OCI-LY1 (cell line): ENCODE measurements around the gene NFIB.

Experiments used
- H2AFZ ChIP-seq: fragments of 200-600 bp; sonication (generic), shearing (Covaris generic); 2 replicates; pipeline ENCODE4 v1.6.0; 2014; ENCODE audit warnings: antibody characterized with exemption, mild to moderate bottlenecking, low read length
- H3F3A ChIP-seq: fragments of 200-600 bp; sonication (generic), shearing (Covaris generic); 2 replicates; pipeline ENCODE4 v1.6.0; 2014; ENCODE audit warnings: mild to moderate bottlenecking, antibody characterized with exemption, low read length, moderate library complexity; ENCODE audit not compliant: insufficient read depth
- H3K27ac ChIP-seq: fragments of 200-600 bp; sonication (generic); 2 replicates; pipeline ENCODE4 v1.5.1; 2014; ENCODE audit warnings: low read length, mixed run types, mild to moderate bottlenecking, low read depth; ENCODE audit not compliant: poor library complexity, severe bottlenecking
- H3K27me3 ChIP-seq: fragments of 200-600 bp; sonication (generic); 2 replicates; pipeline ENCODE4 v1.6.0; 2014; ENCODE audit warnings: antibody characterized with exemption, mild to moderate bottlenecking, low read length, moderate library complexity; ENCODE audit not compliant: insufficient read depth
- H3K36me3 ChIP-seq: fragments of 200-600 bp; sonication (generic); 2 replicates; pipeline ENCODE4 v1.6.1; 2014; ENCODE audit warnings: mild to moderate bottlenecking, antibody characterized with exemption, low read length, moderate library complexity, mixed read lengths; ENCODE audit not compliant: insufficient read depth
- H3K4me1 ChIP-seq: fragments of 200-600 bp; sonication (generic); 2 replicates; pipeline ENCODE4 v1.5.1; 2014; ENCODE audit warnings: mild to moderate bottlenecking, low read length, moderate library complexity; ENCODE audit not compliant: insufficient read depth, severe bottlenecking
- H3K4me2 ChIP-seq: fragments of 200-600 bp; sonication (generic), shearing (Covaris generic); 2 replicates; pipeline ENCODE4 v1.6.1; 2014; ENCODE audit warnings: low read length
- H3K4me3 ChIP-seq: fragments of 200-600 bp; sonication (generic); 2 replicates; pipeline ENCODE4 v1.5.1; 2014; ENCODE audit warnings: low read length, low read depth, mild to moderate bottlenecking, mixed read lengths; ENCODE audit not compliant: poor library complexity, severe bottlenecking
- H3K79me2 ChIP-seq: fragments of 200-600 bp; shearing (Covaris generic); 2 replicates; pipeline ENCODE4 v1.6.1; 2016; ENCODE audit warnings: mixed run types, low read length, mixed read lengths; ENCODE audit not compliant: insufficient read depth
- H3K9ac ChIP-seq: fragments of 200-600 bp; sonication (generic), shearing (Covaris generic); 2 replicates; pipeline ENCODE4 v1.6.1; 2014; ENCODE audit warnings: mild to moderate bottlenecking, low read length, mixed read lengths
- H3K9me2 ChIP-seq: fragments of 200-600 bp; sonication (generic), shearing (Covaris generic); 2 replicates; pipeline ENCODE4 v1.6.1; 2014; ENCODE audit warnings: low read depth, mild to moderate bottlenecking, low read length, mixed read lengths
- H3K9me3 ChIP-seq: fragments of 200-600 bp; shearing (Covaris generic); 2 replicates; pipeline ENCODE4 v1.6.1; 2014; ENCODE audit warnings: low read length, mixed read lengths
- H4K20me1 ChIP-seq: fragments of 200-600 bp; sonication (generic), shearing (Covaris generic); 2 replicates; pipeline ENCODE4 v1.6.0; 2016; ENCODE audit warnings: mild to moderate bottlenecking, low read length; ENCODE audit not compliant: insufficient read depth
- EZH2 ChIP-seq: fragments of 200-600 bp; sonication (generic), shearing (Covaris generic); IDR thresholded peaks from 2 replicates; pipeline ENCODE4 v1.8.0; 2017; ENCODE audit warnings: borderline replicate concordance, mixed run types, mild to moderate bottlenecking, antibody characterized with exemption, low read length, moderate library complexity, mixed read lengths
- TF ChIP-seq, protein P1 (sequence below): fragments of 200-600 bp; sonication (generic), shearing (Covaris generic); IDR thresholded peaks from 2 replicates; pipeline ENCODE4 v1.5.1; 2017; ENCODE audit warnings: mild to moderate bottlenecking, antibody characterized with exemption, low read length, moderate library complexity, mixed read lengths

Gene NFIB

GRCh38 chr9:14051419-14051818 lies 262.5 kb downstream of the NFIB start:
- H3K79me2 ChIP-seq = no peaks in the 10 kb centered on the region
- H4K20me1 ChIP-seq = no peaks in the 10 kb centered on the region
- H3K9ac ChIP-seq = no peak overlapping the region
- no peaks in the 10 kb centered on the region for H3K36me3 ChIP-seq
- H3K4me2 ChIP-seq = no peak overlapping the region
- H3F3A ChIP-seq = no peaks in the 10 kb centered on the region
- H3K9me2 ChIP-seq = no peaks in the 10 kb centered on the region
- no peaks in the 10 kb centered on the region for H3K4me1 ChIP-seq
- H3K27me3 ChIP-seq = no peaks in the 10 kb centered on the region
- no peak overlapping the region for H2AFZ ChIP-seq
- no peak for TF ChIP-seq EZH2
- TF ChIP-seq, protein P1, sequence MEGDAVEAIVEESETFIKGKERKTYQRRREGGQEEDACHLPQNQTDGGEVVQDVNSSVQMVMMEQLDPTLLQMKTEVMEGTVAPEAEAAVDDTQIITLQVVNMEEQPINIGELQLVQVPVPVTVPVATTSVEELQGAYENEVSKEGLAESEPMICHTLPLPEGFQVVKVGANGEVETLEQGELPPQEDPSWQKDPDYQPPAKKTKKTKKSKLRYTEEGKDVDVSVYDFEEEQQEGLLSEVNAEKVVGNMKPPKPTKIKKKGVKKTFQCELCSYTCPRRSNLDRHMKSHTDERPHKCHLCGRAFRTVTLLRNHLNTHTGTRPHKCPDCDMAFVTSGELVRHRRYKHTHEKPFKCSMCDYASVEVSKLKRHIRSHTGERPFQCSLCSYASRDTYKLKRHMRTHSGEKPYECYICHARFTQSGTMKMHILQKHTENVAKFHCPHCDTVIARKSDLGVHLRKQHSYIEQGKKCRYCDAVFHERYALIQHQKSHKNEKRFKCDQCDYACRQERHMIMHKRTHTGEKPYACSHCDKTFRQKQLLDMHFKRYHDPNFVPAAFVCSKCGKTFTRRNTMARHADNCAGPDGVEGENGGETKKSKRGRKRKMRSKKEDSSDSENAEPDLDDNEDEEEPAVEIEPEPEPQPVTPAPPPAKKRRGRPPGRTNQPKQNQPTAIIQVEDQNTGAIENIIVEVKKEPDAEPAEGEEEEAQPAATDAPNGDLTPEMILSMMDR = no peak
- H3K9me3 ChIP-seq = peaks cover 4% of the 10 kb centered on the region; the same call in 1 of the 2 replicates
- no peak overlapping the region for H3K4me3 ChIP-seq
- H3K27ac ChIP-seq = no peak overlapping the region

DNA sequence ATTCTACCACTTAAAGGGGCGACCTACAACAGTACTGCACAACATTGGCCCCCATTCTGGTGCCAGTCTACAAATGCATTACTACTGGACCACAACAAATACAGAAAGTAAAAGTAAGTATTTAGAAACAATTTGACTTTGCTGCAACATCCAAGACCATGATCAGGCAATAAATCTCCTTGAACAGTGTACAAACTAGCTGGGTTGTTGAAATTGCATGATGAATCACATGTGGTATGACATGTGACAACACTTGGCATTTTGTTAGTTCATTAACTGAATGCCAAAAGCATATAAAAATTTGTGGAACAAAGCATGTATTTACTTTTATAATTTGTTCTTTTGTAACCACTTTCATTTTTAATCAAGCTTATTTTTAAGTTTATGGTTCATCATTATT lies 270.5 kb downstream of the NFIB start:
- H4K20me1 ChIP-seq = no peaks in the 10 kb centered on the region
- TF ChIP-seq, protein P1 = no peak
- TF ChIP-seq EZH2 = no peak
- H3K36me3 ChIP-seq = no peaks in the 10 kb centered on the region
- H3K4me3 ChIP-seq = no peak overlapping the region
- H3K4me1 ChIP-seq = no peaks in the 10 kb centered on the region
- no peak overlapping the region for H3K9ac ChIP-seq
- no peaks in the 10 kb centered on the region for H3K9me3 ChIP-seq
- H3K27me3 ChIP-seq = no peaks in the 10 kb centered on the region
- H3K79me2 ChIP-seq = no peaks in the 10 kb centered on the region
- no peak overlapping the region for H3K27ac ChIP-seq
- H3F3A ChIP-seq = no peaks in the 10 kb centered on the region
- H3K9me2 ChIP-seq = no peaks in the 10 kb centered on the region
- H2AFZ ChIP-seq = no peak overlapping the region
- H3K4me2 ChIP-seq = no peak overlapping the region

DNA sequence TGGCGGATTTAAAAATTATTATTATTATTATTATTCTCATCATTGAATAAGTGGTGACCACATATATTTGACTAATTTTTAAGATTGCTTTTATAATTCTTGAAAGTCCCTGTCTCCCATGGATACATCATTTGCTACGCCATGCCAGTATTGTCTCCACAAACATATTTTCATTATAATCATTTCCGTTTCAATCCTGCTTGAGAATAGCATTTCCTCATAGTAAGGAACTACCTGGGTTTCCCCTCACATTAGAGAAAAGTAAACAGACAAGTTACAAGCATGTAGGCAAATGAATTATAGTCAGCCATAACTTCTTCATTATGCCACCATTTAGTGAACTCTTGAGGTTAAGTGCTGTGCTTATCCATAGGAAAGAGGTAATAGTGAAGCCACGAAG lies 276.6 kb downstream of the NFIB start:
- Histone ChIP-seq H3K79me2 (no peaks in the 10 kb centered on the region), H2AFZ (no peak overlapping the region), H3K4me3 (no peak overlapping the region), H3K9ac (no peak overlapping the region), H3K9me3 (no peaks in the 10 kb centered on the region), H3F3A (no peaks in the 10 kb centered on the region), H3K27me3 (no peaks in the 10 kb centered on the region), H3K36me3 (no peaks in the 10 kb centered on the region), H3K27ac (no peak overlapping the region), H4K20me1 (no peaks in the 10 kb centered on the region), H3K9me2 (no peaks in the 10 kb centered on the region), H3K4me1 (no peaks in the 10 kb centered on the region), H3K4me2 (no peak overlapping the region)
- TF ChIP-seq, protein P1 = no peak
- TF ChIP-seq EZH2 = no peak
